BE2C (cell line): ENCODE measurements around the gene LRP5.
A peak's percentile ranks its signal among the peaks of the same experiment; 100 is the strongest.

Source experiments
- DNase-seq: peaks from one replicate; pipeline ENCODE4 v3.0.0-alpha.2; 2020
- H3K27me3 ChIP-seq: fragments of 250-450 bp; sonication (Bioruptor Pico); 2 replicates; pipeline ENCODE4 v1.5.1; 2020; ENCODE audit warnings: mild to moderate bottlenecking
- H3K36me3 ChIP-seq: fragments of 250-450 bp; sonication (Bioruptor Pico); 2 replicates; pipeline ENCODE4 v1.5.1; 2020; ENCODE audit warnings: mild to moderate bottlenecking
- H3K4me1 ChIP-seq: fragments of 250-450 bp; sonication (Bioruptor Pico); 2 replicates; pipeline ENCODE4 v1.5.1; 2020
- H3K4me3 ChIP-seq: 2 replicates; pipeline ENCODE4 v1.5.1; 2011; ENCODE audit warnings: low read depth, low read length
- H3K9me3 ChIP-seq: fragments of 250-450 bp; sonication (Bioruptor Pico); 2 replicates; pipeline ENCODE4 v1.5.1; 2020
- TF ChIP-seq, protein P1 (sequence below): IDR thresholded peaks from 2 replicates; pipeline ENCODE4 v1.5.1; 2012; ENCODE audit warnings: mild to moderate bottlenecking, low read depth, low read length

Gene LRP5

DNA sequence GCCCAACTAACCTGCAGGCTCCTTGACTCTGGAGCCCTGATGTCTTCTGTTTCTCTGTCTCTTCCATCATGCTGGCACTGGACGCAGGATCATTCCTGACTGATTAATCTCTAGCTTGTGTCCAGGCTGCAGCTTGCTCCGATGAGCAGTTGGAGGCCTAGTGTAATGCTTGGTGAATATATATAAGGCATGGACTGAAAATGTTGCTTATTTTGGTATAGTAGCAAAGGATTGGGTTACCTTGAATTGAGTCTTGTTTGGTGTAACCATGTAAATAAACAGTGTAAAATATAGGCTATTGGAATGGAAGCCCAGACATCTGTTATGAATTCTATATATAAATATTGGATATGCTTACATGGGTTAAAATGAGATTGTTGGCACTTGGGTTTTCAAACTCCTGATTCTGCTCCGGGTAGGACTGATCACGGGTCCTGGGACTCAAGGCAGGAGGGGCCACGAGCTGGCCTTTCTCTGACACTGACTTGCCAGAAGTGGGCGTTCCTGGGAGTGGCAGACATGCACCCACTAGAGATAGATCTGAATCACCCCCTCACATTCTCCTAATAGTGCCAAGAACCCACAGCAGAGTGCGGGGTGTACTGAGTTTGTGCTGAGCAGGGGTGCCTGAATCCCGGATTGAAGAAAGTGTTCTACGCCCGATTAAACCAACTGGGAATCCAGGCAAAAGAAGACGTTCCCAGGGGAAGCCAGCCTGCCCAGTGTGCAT, 25.8 kb downstream of the LRP5 start:
- TF ChIP-seq, protein P1, sequence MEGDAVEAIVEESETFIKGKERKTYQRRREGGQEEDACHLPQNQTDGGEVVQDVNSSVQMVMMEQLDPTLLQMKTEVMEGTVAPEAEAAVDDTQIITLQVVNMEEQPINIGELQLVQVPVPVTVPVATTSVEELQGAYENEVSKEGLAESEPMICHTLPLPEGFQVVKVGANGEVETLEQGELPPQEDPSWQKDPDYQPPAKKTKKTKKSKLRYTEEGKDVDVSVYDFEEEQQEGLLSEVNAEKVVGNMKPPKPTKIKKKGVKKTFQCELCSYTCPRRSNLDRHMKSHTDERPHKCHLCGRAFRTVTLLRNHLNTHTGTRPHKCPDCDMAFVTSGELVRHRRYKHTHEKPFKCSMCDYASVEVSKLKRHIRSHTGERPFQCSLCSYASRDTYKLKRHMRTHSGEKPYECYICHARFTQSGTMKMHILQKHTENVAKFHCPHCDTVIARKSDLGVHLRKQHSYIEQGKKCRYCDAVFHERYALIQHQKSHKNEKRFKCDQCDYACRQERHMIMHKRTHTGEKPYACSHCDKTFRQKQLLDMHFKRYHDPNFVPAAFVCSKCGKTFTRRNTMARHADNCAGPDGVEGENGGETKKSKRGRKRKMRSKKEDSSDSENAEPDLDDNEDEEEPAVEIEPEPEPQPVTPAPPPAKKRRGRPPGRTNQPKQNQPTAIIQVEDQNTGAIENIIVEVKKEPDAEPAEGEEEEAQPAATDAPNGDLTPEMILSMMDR = no peak
- peaks cover 18% of the 10 kb centered on the region for H3K4me1 ChIP-seq
- peak; percentile 51 for DNase-seq
- H3K9me3 ChIP-seq = no peaks in the 10 kb centered on the region
- no peaks in the 10 kb centered on the region for H3K27me3 ChIP-seq
- H3K4me3 ChIP-seq = no peak overlapping the region
- no peaks in the 10 kb centered on the region for H3K36me3 ChIP-seq

DNA sequence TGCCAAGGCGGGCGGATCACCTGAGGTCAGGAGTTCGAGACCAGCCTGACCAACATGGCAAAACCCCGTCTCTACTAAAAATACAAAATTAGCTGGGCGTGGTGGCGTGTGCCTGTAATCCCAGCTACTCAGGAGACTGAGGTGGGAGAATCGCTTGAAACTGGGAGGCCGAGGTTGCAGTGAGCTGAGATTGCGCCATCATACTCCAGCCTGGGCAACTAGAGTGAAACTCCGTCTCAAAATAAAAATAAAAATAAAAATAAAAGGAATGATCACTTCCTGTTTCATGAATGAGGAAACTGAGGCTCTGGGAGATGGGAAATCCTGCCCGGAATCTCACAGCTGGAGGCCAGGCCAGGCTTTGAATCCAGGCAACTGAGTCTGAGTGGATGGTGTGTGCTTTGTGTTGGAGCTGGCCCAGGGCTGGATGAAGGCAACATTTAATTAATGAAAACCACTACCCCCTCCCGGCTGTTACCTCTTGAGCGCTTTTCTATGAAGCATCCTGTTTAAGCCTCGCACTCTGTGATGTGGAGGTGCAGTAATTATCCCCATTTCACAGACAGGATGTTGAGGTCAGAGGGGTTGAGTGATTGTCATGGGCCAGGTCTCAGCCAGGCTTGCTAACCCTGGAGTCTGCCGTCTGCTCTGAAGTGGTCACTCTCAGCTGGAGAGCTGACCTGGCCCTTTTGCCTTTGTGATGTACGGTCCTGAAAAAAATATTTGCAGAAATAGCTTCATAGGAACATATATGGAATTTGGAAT, 27.8 kb downstream of the LRP5 start:
- no peak overlapping the region for H3K4me3 ChIP-seq
- DNase-seq = no peak
- peaks cover 3% of the 10 kb centered on the region for H3K36me3 ChIP-seq
- H3K27me3 ChIP-seq = no peaks in the 10 kb centered on the region
- no peaks in the 10 kb centered on the region for H3K9me3 ChIP-seq
- H3K4me1 ChIP-seq = peaks cover 18% of the 10 kb centered on the region
- TF ChIP-seq, protein P1 = no peak

DNA sequence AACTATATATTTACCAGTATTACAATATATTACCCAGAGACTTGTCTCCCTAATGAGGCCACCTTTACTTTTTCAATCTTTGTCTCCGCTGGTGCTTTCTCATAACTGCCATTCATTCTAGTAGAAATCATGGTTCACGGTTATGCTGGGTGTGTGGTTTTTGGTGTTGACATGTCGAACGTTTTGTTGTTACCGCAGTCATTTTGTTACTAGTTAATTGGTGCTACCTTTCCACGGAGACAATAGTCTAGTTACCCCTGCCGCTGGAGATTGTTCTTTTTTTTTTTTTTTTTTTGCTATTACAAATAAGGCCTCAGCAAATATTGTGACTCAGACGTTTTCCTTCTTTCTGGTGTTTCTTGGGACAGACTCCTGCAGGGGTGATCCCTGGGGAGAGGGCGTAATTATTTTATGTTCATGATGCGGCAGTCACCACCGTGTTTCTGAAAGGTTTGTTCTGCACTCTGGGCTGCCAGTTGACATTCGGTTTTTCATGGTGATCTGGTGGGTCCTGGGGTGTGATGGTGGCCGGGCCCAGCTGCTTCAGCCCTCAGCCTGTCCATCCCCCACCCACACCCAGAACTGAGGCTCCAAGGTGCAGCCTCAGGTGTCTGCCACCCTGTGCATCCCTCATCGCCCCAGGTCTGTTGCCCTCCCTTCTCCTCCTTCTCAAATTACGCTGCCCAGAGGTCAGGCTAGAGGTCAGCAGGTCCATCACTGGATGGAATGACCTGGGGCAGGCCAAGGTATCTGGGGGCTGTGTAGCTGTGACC, 28.6 kb downstream of the LRP5 start:
- TF ChIP-seq, protein P1 = no peak
- Histone ChIP-seq H3K4me3 (no peak overlapping the region), H3K4me1 (peaks cover 18% of the 10 kb centered on the region), H3K9me3 (no peaks in the 10 kb centered on the region), H3K27me3 (no peaks in the 10 kb centered on the region), H3K36me3 (peaks cover 4% of the 10 kb centered on the region)
- no peak for DNase-seq

DNA sequence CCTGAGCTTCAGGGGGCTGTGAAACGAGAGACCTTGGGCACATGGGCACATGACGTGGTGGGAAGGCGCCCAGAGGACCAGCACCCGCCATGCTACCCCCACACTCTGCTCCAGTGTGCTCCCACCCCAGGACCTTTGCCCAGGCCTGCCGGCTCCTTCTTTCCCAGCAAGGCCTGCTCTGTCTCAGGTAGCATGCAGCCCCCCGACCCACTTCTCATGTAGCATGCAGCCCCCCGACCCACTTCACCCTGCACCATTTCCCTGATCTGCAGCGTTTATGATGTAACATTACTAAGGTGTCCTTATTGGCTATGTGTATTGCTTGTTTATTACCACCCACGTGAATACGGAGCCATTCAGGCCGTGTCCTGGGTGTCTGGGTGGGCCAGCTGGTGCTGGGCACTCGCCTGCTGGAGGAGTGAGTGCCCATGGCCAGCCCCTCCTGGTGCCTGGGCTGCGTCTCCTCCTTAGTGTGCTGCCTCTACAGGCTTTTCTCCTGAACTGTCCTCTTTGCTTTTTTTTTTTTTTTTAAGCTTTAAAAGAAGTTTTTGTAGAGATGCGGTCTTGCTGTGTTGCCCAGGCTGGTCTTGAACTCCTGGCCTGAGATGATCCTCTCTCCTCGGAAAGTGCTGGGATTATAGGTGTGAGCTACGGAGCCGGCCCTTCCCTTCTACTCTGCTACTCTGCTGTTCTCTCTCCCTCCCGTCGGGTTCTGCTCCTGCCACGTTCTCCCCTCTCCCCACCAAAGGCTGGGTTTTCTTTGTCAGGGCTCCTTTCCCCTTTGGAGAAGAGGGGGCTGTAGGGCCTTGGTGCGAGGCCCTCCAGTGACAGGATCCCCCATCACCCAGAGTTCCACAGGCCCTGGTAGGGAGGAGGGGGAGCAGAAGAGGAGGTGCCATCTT, 29.4 kb downstream of the LRP5 start:
- Histone ChIP-seq H3K4me3 (no peak overlapping the region), H3K9me3 (no peaks in the 10 kb centered on the region), H3K36me3 (peaks cover 4% of the 10 kb centered on the region), H3K4me1 (peaks cover 18% of the 10 kb centered on the region), H3K27me3 (no peaks in the 10 kb centered on the region)
- TF ChIP-seq, protein P1 = no peak
- no peak for DNase-seq

DNA sequence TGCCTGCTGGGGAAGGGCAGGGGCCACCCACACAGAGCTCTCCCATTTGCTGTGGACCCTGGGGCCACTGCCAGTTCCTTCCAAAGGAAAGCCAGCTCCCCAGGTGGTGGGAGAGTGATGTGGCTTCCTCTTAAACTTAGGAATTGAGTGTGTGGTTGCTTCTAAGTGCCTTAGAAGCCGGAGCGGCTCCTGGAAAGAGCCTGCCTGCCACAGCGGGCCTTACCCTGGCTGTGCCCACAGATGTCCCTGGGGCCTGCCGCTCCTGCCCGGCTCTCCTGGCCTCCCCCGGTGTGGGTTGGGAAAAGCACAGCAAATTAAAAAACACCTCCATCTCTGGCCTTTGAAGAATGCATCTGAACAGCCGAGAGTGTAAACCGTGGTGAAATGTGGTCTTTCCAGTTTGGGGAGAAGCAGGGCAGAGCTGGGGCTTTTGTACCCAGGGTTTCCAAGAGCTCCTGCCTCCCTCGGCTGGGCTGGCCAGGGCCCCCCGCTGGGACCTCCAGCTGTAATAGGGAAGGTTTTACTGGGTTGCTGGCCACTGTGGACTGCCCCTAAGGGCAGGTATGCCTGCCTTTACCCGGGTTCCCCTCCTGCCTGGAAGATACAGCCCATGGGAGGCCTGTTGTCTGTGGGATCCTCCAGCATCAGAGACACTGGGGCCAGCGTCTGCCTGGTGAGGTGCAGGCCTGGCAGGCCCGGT, 30.2 kb downstream of the LRP5 start:
- no peaks in the 10 kb centered on the region for H3K27me3 ChIP-seq
- TF ChIP-seq, protein P1 = no peak
- peaks cover 5% of the 10 kb centered on the region for H3K36me3 ChIP-seq
- no peak overlapping the region for H3K4me3 ChIP-seq
- no peak for DNase-seq
- no peaks in the 10 kb centered on the region for H3K9me3 ChIP-seq
- H3K4me1 ChIP-seq = peaks cover 18% of the 10 kb centered on the region
